ENCODE data around the gene CLDN1. TPM values are rescaled to one million over a fixed set of nuclear protein-coding genes. Genes with fewer than 3 reads are reported as not detected.

CLDN1 gene
- polyA plus RNA-seq, 2 donors, result 27.1 to 28.8 TPM

GRCh38 chr3:190261015-190261414 is 61.2 kb downstream of the CLDN1 start:
- no peaks in the 10 kb centered on the region for H3K27me3 ChIP-seq (ENCODE audit: control insufficient read depth in 1 of 2, insufficient read depth in 2 of 2, low read length in 2 of 2)
- 59 to 74% methylated on average over 3 of the region's 3 CpGs for WGBS, 2 donors
- H3K4me1 ChIP-seq (ENCODE audit: control insufficient read depth in 2 of 2, insufficient read depth in 2 of 2, low read length in 1 of 2), result peaks cover 0 to 2% of the 10 kb centered on the region in 2 donors
- no peak overlapping the region for H3K4me3 ChIP-seq (ENCODE audit: low read depth in 1 of 2, low read length in 2 of 2)
- no peak overlapping the region for H3K27ac ChIP-seq (ENCODE audit: low read depth in 2 of 2, low read length in 1 of 2)
- no peaks in the 10 kb centered on the region for H3K36me3 ChIP-seq (ENCODE audit: control insufficient read depth in 2 of 2, insufficient read depth in 2 of 2, low read length in 1 of 2)
- H3K9me3 ChIP-seq (ENCODE audit: control insufficient read depth in 2 of 2, insufficient read depth in 1 of 2, low read depth in 1 of 2, low read length in 1 of 2), result no peaks in the 10 kb centered on the region

DNA sequence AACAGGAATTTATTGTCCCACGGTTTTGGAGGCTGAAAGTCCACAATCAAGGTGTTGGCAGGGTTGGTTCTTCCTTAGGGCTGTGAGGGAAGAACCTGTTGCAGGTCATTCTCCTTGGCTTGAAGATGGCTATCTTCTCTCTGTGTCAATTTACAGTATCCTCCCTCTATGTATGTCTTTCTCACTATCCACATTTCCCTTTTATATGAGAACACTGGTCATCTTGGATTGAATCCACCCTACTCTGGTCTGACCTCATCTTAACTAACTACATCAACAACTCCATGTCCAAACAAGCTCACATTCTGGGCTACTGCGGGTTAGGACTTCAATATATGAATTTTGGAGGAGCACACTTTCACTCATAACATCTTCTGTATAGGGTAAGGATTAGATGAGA is 61.9 kb downstream of the CLDN1 start:
- 54 to 64% methylated on average over 2 of the region's 2 CpGs for WGBS, 2 donors
- Histone ChIP-seq H3K4me3 (ENCODE audit: low read depth in 1 of 2, low read length in 2 of 2) (no peak overlapping the region), H3K27ac (ENCODE audit: low read depth in 2 of 2, low read length in 1 of 2) (no peak overlapping the region), H3K9me3 (ENCODE audit: control insufficient read depth in 2 of 2, insufficient read depth in 1 of 2, low read depth in 1 of 2, low read length in 1 of 2) (no peaks in the 10 kb centered on the region), H3K27me3 (ENCODE audit: control insufficient read depth in 1 of 2, insufficient read depth in 2 of 2, low read length in 2 of 2) (no peaks in the 10 kb centered on the region), H3K4me1 (ENCODE audit: control insufficient read depth in 2 of 2, insufficient read depth in 2 of 2, low read length in 1 of 2) (peaks cover 0 to 2% of the 10 kb centered on the region in 2 donors), H3K36me3 (ENCODE audit: control insufficient read depth in 2 of 2, insufficient read depth in 2 of 2, low read length in 1 of 2) (no peaks in the 10 kb centered on the region)

GRCh38 chr3:190258634-190259033 is 63.6 kb downstream of the CLDN1 start:
- H3K9me3 ChIP-seq (ENCODE audit: control insufficient read depth in 2 of 2, insufficient read depth in 1 of 2, low read depth in 1 of 2, low read length in 1 of 2), result no peaks in the 10 kb centered on the region
- H3K36me3 ChIP-seq (ENCODE audit: control insufficient read depth in 2 of 2, insufficient read depth in 2 of 2, low read length in 1 of 2), result no peaks in the 10 kb centered on the region
- H3K4me1 ChIP-seq (ENCODE audit: control insufficient read depth in 2 of 2, insufficient read depth in 2 of 2, low read length in 1 of 2), result peaks cover 0 to 2% of the 10 kb centered on the region in 2 donors
- no peak overlapping the region for H3K4me3 ChIP-seq (ENCODE audit: low read depth in 1 of 2, low read length in 2 of 2)
- WGBS, 2 donors, result 62 to 67% methylated on average over 5 of the region's 5 CpGs
- no peak overlapping the region for H3K27ac ChIP-seq (ENCODE audit: low read depth in 2 of 2, low read length in 1 of 2)
- H3K27me3 ChIP-seq (ENCODE audit: control insufficient read depth in 1 of 2, insufficient read depth in 2 of 2, low read length in 2 of 2), result no peaks in the 10 kb centered on the region

Other genes with a start within 250 kb of the CLDN1 start
- gene P3H2, start 201.5 kb downstream of the CLDN1 start, polyA plus RNA-seq, result 1 to 10 TPM; 4.9 to 9.8 TPM
- under 1 TPM; 0.05 to 0.12 TPM for gene CLDN16, start 65.7 kb upstream of the CLDN1 start, polyA plus RNA-seq
- not detected for gene TMEM207, start 127.5 kb upstream of the CLDN1 start, polyA plus RNA-seq
- gene IL1RAP, start 191.6 kb upstream of the CLDN1 start, polyA plus RNA-seq, result 10 to 100 TPM in 1 of 2 donors, 1 to 10 TPM in 1; 5.9 to 14.5 TPM